ENCODE measurements around the gene HSPB7. TPM values are rescaled to one million over a fixed set of nuclear protein-coding genes. Genes with fewer than 3 reads are reported as not detected.

Gene HSPB7
- total RNA-seq, 2 donors from 2014 or later: 11.4 to 20.4 TPM

DNA sequence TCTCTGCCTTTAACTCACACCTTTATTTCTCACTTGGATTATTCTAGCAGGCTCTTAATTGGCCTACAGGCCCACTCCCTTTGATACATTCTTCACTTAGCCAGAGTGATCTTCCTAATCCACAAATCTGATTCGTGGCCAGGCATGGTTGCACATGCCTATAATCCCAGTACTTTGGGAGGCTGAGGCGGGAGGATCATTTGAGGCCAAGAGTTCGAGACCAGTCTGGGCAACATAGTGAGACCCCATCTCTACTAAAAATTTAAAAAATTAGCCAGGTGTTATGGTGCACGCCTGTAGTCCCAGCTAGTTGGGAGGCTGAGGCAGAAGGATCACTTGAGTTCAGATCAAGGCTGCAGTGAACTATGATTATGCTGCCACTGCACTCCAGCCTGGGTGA, 44.1 kb downstream of the HSPB7 start:
- WGBS: 94% methylated on average over 4 of the region's 4 CpGs
- peaks cover 4% of the 10 kb centered on the region for H3K4me1 ChIP-seq (replicated peaks)
- H3K4me3 ChIP-seq: no peak overlapping the region
- no peaks in the 10 kb centered on the region for H3K27me3 ChIP-seq (replicated peaks; ENCODE audit: insufficient read depth)
- H3K27ac ChIP-seq: no peak overlapping the region
- no peaks in the 10 kb centered on the region for H3K9me3 ChIP-seq
- no peak for DNase-seq (ENCODE audit: low spot score)
- intact Hi-C loops (cut with DNase I): no loop called here
- H3K36me3 ChIP-seq: no peaks in the 10 kb centered on the region
- TF ChIP-seq POLR2AphosphoS5 (IDR thresholded peaks at IDR 0.05): no peak
- TF ChIP-seq, protein P1, sequence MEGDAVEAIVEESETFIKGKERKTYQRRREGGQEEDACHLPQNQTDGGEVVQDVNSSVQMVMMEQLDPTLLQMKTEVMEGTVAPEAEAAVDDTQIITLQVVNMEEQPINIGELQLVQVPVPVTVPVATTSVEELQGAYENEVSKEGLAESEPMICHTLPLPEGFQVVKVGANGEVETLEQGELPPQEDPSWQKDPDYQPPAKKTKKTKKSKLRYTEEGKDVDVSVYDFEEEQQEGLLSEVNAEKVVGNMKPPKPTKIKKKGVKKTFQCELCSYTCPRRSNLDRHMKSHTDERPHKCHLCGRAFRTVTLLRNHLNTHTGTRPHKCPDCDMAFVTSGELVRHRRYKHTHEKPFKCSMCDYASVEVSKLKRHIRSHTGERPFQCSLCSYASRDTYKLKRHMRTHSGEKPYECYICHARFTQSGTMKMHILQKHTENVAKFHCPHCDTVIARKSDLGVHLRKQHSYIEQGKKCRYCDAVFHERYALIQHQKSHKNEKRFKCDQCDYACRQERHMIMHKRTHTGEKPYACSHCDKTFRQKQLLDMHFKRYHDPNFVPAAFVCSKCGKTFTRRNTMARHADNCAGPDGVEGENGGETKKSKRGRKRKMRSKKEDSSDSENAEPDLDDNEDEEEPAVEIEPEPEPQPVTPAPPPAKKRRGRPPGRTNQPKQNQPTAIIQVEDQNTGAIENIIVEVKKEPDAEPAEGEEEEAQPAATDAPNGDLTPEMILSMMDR (IDR thresholded peaks at IDR 0.05): no peak
- TF ChIP-seq POLR2A (IDR thresholded peaks at IDR 0.05): no peak

DNA sequence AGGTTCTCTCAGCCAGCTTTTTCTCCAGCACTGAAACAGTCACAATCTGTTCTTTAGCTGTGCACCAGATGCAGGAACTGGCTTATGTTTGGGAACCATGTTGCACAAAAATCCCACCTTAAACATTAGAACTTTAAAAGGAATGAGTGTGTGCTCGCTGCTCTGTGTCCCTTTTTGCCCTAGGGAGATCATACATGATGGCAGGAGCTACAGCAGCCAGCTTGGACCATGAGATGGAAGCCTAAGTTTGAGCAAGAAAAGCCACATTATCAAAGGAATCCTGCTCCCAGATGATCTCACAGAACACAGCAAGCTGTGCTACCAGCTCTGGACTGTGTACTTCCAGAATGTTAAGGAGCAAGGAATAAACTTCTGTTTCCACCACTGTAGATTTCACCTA, 45.4 kb downstream of the HSPB7 start:
- Histone ChIP-seq H3K27me3 (replicated peaks; ENCODE audit: insufficient read depth) (no peaks in the 10 kb centered on the region), H3K4me3 (no peak overlapping the region), H3K36me3 (no peaks in the 10 kb centered on the region), H3K9me3 (no peaks in the 10 kb centered on the region), H3K27ac (no peak overlapping the region), H3K4me1 (replicated peaks) (peaks cover 4% of the 10 kb centered on the region)
- TF ChIP-seq POLR2AphosphoS5 (IDR thresholded peaks at IDR 0.05): no peak
- TF ChIP-seq, protein P1 (IDR thresholded peaks at IDR 0.05): no peak
- TF ChIP-seq POLR2A (IDR thresholded peaks at IDR 0.05): no peak
- DNase-seq (ENCODE audit: low spot score): no peak
- 100% methylated on average over 1 of the region's 1 CpG for WGBS
- intact Hi-C loops (cut with DNase I): no loop called here

- Histone ChIP-seq H3K4me1 (replicated peaks) (peaks cover 4% of the 10 kb centered on the region), H3K9me3 (no peaks in the 10 kb centered on the region), H3K27ac (no peak overlapping the region), H3K36me3 (no peaks in the 10 kb centered on the region), H3K4me3 (no peak overlapping the region), H3K27me3 (replicated peaks; ENCODE audit: insufficient read depth) (no peaks in the 10 kb centered on the region)
- intact Hi-C loops (cut with DNase I): no loop called here
- DNase-seq (ENCODE audit: low spot score): no peak
- TF ChIP-seq, protein P1 (IDR thresholded peaks at IDR 0.05): no peak
- TF ChIP-seq POLR2AphosphoS5 (IDR thresholded peaks at IDR 0.05): no peak
- no peak for TF ChIP-seq POLR2A (IDR thresholded peaks at IDR 0.05)
Observed at GRCh38 chr1:15970911-15971310, 46.9 kb downstream of the HSPB7 start.

- 99% methylated on average over 13 of the region's 13 CpGs for WGBS
- Histone ChIP-seq H3K27me3 (replicated peaks; ENCODE audit: insufficient read depth) (no peaks in the 10 kb centered on the region), H3K4me1 (replicated peaks) (no peaks in the 10 kb centered on the region), H3K9me3 (no peaks in the 10 kb centered on the region), H3K27ac (no peak overlapping the region), H3K36me3 (no peaks in the 10 kb centered on the region), H3K4me3 (no peak overlapping the region)
- intact Hi-C loops (cut with DNase I): no loop called here
- TF ChIP-seq, protein P1 (IDR thresholded peaks at IDR 0.05): no peak
- TF ChIP-seq POLR2A (IDR thresholded peaks at IDR 0.05) (no peak), POLR2AphosphoS5 (IDR thresholded peaks at IDR 0.05) (no peak)
- no peak for DNase-seq (ENCODE audit: low spot score)
Observed at GRCh38 chr1:15969321-15969880, 48.4 kb downstream of the HSPB7 start.

DNA sequence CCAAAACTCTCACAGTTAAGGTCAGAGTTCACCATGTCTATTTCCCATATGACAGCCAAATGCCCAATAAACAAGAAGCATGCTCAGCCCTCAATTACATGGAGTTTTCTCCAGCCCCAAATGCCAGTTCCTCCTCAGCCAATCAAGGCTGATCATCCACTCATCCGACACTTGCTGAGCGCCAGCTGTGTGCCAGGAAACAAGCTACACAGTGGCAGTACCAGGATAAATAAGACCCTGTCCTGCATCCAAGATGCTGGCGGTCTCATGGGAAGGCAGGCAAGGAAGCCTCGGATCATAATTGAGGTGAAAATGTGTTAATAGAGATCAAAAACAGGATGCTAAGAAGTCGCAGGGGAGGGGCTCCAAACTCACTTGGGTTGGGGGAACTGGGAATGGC, 49.7 kb downstream of the HSPB7 start:
- no peak overlapping the region for H3K27ac ChIP-seq
- no peaks in the 10 kb centered on the region for H3K27me3 ChIP-seq (replicated peaks; ENCODE audit: insufficient read depth)
- no peaks in the 10 kb centered on the region for H3K4me1 ChIP-seq (replicated peaks)
- DNase-seq (ENCODE audit: low spot score): no peak
- H3K4me3 ChIP-seq: no peak overlapping the region
- no peaks in the 10 kb centered on the region for H3K36me3 ChIP-seq
- WGBS: 90% methylated on average over 5 of the region's 5 CpGs
- intact Hi-C loops (cut with DNase I): no loop called here
- TF ChIP-seq POLR2A (IDR thresholded peaks at IDR 0.05) (no peak), POLR2AphosphoS5 (IDR thresholded peaks at IDR 0.05) (no peak)
- TF ChIP-seq, protein P1 (IDR thresholded peaks at IDR 0.05): no peak
- H3K9me3 ChIP-seq: no peaks in the 10 kb centered on the region

All from prostate gland (tissue), 2 donors.